ENCODE measurements around the gene UCP3.
"Not testable (repeated sequence)": the region's sequence is repeated elsewhere in the genome, so short reads cannot be mapped to it uniquely, and the experiment has no call there.

UCP3 gene

DNA sequence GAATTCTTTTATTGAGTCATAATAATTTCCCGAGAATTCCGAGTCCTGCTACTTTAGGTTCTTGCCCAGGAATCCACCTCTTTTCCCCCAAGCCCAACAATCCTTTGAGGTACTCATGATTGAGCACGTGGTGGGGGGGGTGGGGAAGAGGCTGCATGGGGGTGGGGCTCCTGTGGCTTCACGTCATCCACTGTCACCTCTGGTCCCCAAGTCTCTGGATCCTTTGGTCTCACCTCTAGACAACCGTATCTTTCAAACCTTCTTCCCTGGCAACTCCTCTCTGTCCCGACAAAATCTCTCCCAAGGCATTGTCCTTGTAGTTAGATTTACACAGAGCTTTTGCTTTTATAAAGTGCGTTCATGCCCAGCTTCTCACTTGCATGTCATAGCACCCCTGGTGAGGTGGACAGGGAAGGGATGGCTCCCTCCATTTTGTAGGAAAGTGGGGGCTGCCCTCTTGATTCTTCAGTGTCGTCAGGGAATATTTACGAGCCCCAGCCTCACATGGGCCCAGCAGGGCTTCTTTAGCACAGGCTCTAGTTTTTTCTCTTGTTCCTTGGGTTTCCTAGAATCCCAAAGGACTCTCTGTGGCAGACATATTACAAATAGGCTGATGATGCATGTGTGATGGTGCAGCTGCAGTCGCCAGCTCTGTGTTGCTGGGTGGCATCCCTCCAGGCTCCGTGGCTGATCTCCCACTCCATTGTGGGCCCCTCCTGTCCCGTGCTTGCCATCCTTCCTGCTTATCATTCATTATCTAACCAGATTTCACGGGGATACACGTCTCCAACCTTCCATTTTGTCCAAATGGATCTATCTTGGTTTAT lies 8.4 kb downstream of the UCP3 start:
- DNase-seq, result peak in 1 of 56 donors; percentile 49

DNA sequence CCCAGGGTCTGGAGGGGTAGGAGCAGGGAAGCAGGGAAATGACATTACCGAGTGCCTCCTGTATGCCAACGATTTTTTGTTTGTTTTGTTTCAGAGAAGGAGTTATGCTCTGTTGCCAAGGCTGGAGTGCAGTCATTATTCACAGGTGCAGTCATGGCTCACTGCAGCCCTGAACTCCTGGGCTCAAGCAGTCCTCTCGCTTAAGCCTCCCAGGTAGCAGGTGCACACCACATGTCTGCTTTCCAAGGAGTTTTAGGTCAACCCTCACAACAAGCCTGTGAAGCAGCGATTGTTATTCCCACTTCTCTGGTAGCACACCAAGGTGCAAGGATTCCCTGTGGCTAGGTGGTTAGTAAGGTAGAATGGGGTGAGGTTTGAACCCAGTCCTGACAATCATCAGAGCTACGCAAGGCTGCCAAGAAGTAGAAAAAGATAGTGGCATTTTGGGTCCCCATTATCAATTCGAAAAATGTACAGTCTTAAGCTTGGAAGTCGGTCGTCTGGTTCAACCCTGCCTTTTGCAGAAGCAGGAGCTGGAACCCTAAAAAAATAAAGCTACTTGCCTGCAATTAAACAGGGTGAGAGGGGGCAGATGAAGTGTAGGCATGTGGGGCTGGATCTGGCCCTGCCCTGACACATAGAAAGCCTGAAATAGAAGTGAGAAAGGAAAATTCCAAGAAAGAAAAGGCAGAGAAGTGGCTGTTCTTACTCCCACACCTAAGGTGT lies 9.1 kb downstream of the UCP3 start:
- no peak for DNase-seq

DNA sequence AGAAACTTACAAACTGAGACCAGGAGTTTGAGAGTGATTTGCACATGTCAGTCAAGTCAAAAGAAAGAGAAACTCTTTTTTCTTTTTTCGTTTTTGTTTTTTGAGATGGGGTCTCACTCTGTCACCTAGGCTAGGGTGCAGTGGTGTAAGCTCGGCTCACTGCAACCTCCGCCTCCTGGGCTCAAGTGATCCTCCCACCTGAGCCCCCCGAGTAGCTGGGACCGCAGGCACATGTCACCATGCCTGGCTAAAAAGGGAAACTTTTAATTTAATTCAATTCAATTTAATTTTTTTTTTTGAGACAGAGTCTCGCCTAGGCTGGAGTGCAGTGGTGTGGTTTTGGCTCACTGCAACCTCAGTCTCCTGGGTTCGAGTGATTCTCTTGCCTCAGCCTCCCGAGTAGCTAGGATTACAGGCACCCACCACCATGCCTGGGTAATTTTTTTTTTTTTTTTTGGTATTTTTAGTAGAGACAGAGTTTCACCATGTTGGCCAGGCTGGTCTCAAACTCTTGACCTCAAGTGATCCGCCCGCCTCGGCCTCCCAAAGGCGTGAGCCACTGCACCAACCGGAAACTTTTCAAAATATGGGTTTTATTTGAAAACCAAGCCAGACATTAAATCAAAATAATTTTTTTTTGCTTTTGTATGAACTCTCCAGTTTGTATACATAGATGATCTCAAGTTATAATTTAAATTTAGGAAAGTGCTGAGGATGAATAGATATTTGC lies 9.9 kb downstream of the UCP3 start:
- no peak for DNase-seq

DNA sequence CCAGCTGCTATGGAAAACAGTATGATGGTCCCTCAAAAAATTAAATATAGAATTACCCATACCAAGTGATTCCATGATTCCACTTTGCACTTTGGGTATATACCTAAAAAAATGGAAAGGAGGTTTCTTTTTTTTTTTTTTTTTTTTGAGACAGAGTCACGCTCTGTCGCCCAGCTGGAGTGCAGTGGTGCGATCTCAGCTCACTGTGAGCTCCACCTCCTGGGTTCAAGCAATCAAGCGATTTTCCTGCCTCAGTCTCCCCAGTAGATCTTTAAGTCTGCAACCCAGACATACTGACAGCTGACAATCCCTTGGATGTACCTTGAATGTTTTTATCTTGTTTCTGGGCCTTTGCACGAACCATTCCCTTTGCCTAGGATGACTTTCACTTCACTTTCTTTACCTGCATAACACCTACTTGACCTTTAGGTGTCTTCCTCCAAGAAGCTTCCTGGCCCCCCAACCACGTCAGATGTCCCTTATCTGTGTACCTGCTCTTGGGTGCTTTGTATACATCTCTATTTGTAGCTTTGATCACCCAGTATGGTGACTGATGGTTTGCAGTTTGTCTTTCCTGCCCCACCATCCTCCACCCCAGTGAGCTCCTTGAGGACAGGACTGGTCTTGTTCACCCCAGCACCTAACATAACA lies 11.6 kb downstream of the UCP3 start:
- DNase-seq, result no peak

DNA sequence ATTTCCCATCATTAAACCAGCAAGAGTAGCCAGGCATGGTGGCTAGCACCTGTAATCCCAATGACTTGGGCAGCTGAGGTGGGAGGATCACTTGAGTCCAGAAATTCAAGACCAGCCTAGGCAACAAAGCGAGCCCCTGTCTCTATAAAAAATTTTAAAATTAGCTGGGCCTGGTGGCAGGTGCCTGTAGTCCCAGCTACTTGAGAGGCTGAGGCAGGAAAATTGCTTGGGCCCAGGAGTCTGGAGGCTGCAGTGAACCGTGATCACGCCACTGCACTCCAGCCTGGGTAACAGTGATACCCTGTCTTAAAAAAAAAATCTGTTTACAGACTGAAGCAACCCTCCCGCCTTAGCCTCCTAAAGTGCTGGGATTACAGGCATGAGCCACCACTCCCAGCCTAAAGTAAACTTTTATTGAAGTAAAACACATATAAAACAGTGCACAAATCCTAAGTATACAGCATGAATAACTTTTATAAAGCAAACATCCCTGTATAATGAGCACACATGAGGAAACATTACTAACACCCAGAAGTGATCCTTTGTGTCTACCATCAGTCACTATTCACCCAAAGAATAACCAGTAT lies 12.6 kb downstream of the UCP3 start:
- DNase-seq, result no peak

DNA sequence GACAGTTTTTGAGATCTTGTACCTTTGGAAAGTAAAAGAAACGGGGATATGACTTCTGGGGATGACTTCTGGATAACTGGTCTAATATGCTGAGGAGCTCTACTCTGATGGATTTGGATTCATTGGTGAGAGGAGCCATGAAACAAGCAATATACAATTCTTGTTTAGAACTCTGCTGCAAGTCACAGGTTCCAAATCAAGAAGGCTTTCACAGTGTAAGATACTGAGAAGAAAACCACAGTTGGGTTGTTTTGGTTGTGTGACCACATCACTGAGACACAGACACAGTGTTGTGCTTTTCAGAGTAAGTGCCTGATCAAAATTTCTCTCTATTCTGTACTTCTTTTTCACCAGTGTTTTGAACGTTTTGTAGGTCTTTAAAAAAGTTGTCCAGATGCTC lies 13.2 kb downstream of the UCP3 start:
- no peak for DNase-seq

DNA sequence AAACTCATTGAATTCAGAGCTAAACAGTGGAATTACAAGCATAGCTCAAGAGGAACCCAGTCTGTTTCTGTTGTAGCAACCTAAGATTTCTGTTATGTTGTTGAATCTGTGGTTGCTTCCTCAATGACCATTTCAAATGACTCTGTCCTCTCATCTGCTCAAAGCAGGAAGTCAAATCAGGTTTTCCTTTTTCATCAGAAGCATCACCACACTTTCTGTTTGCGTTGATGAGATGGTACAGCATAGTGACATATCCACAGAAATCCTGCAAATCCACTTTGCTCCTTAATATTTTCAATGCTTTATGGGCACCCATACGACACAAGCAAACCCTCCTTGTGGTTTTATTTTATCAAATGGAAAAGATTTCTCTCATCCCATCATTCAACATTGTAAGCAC lies 13.6 kb downstream of the UCP3 start:
- DNase-seq, result no peak

DNA sequence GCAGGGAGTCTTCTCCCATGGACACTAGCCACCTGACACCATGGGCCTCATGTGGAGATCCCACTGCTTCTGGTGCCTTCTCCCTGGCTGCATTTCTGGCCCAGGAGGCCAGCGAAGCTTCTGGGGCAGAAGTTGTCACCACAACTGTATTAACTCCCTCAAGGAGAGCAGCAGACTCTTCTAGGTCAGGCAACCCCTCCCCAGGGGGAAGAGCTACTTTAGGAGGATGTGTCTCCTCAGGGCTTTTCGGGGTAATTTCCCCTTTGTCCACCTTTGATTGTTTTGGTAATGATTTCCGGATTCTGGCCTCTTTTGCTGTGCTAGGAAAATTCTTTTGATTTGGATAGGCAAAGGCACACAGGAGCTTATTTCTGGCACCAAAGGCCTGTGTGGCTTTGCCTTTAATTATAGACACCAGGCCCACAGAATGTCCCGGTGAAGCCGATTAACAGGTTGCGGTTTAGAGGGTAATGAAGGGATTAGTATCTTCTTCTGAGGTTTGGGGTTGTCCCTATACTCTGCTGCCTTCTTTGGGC lies 17.3 kb downstream of the UCP3 start:
- DNase-seq, result no peak

DNA sequence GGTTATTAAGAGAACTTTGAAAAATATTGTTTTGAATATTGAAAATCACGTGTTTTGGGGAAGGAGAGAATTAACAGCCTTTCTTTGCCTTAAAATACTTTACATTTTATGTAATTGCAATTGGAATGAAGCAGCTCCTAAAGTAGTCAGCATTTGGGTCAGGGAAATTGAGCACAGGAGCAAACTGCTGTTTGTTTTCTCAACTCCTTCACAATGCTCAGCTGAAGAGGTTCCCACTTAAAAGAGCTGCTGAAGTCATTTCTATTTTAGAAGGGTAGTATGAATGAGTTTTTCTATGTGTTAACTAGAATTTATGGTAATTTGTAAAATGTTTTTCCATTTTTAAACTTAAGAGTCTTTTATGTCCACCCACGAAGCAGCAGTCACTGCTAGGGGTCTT lies 18.2 kb downstream of the UCP3 start:
- DNase-seq, result no peak

DNA sequence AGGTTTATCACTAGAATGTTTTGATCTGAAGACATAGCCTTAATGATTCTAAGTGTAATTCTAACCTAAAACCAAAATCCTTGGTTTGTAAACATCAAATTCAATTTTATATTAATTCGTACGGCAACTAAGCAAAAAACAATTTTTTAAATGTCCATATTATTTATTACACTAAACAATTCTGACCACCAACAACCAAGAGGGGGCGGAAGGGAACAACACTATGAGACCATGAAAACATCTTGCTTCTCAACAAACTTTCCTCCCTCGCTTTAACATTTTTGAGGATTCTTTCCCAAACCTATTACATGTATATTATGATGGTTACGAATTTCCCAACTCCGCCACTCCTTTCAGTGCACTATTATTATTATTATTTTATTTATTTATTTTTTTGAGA lies 19.7 kb downstream of the UCP3 start:
- no peak for DNase-seq

DNA sequence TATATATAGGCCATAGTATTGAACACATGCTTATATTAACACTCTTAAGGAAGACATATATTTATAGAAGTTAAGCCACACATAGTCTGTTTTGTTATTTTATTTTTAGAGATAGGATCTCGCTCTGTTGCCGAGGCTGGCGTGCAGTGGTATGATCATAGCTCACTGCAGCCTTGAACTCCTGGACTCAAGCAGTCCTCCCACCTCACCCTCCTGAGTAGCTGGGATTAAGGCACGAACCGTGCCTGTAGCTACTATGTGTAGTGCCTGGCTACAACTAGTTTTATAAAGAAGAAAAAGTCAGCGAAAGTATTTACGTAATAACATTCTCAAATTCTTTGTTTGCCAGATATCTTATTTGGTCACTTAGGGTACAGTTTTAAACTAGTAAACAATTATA lies 20.7 kb downstream of the UCP3 start:
- DNase-seq, result no peak

DNA sequence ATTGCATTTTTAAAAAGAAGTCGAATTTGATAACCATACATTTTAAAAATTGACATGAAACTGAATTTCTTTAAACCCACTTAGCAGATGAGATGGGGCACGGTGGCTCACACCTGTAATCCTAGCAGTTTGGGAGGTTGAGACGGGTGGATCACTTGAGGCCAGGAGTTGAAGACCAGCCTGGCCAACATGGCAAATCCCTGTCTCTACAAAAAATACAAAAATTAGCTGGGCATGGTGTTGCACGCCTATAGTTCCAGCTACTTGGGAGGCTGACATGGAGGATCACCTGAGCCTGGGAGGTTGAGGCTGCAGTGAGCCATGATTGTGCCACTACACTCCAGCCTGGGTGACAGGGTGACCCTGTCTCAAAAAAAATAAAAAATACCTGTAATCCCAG lies 23.2 kb downstream of the UCP3 start:
- DNase-seq, result not testable (repeated sequence)

DNA sequence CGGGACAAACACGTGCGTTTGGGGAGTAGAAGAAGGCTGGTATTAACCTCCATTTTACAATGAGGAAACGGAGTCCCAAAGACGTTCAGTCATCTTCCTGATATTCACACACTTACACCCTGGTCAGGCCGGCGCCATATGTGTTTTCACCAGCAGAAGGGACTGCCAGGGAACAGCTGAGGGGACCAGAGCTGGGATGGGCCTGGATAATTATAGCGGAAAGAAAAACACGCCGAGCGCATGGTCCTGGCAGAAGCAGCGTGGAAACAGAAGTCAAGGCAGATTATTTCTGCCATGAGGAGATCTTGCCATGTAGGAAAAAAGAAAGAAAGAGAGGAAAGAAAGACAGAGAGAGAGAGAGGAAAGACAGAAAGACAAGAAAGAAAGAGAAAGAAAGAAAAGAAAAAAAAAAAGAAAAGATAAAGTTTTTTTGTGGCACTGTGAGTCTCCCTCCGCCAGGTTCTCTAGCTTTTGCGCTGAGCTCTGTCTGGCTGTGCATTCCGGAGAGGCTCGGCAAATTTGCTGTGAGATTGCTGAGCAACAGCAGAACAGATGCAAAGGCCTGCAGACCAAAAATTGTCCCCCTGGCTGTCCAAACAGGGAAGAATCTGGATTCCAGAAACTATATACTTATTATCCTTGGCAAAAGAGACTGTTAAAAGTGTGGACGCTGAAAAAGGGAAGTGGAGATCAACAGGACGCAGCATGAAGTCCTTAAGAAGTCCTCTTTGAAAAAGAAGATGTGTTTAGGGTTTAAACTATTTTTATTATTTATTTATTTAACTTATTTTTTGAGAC lies 24.9 kb downstream of the UCP3 start:
- no peak for DNase-seq

DNA sequence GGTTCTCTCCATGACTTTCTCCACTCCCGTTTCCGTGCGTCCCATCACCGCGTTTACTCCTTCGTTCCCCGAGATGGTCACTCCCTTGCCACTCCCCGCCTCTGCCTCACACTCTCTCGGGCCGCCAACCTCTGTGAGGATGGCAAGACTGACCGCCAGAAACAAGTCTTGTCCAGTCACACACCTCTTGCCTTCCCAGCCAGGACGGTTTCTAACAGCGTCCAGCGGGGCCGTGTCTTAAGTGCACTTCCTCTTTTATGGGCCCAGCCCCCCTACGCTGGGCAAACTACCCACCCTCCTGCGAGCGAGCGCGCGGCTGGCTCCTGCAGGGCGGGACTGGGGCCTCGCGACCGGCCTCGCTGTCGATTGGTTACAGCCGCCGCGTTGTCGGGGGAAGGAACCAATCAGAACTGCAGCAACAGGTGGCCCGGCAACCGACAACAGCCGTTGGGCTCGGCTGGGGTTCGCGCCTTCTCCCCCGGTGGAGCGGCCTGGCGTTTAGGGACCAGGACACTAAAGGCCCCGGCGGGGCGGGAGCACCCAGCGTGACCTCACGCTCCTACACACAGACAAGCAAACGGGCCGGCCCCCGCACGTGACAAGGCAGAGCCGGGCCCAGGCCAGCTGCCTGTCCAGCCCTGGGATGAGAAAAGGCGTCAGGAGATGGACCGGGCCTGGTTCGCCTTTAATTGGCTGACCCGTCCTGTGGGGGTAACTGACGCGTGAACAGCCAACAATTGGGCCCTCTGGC lies 25.7 kb downstream of the UCP3 start:
- DNase-seq, result peak in 55 of 56 donors; percentile 59 to 97 (median 88)

DNA sequence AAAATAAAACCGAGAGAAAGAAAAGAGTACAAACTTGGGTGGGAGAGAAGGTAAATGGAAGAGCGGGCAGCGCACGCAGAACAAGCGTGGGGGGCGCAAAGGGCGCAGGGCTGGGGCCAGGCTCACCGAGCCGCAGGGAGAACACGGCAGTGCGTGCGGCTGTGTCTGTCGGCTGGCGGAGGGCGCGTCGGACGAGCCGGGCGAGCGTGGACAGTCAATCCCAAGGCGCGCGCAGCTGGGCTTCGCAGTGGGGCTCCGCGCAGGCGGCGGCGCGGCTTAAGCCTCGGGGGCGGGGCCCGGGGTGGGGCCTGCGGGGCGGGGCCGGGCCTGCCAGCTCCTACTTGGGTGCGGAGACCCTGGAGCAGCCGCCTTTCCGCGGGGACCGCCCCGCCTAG lies 26.3 kb downstream of the UCP3 start, which contains the start of gene UCP2:
TSS of gene UCP2 (minus strand) at position 249 of the 395 bp plus-strand sequence. CDS start 4,465 bp downstream, outside the sequence.
- peak in 48 of 56 donors; percentile 44 to 87 (median 76) for DNase-seq

DNA sequence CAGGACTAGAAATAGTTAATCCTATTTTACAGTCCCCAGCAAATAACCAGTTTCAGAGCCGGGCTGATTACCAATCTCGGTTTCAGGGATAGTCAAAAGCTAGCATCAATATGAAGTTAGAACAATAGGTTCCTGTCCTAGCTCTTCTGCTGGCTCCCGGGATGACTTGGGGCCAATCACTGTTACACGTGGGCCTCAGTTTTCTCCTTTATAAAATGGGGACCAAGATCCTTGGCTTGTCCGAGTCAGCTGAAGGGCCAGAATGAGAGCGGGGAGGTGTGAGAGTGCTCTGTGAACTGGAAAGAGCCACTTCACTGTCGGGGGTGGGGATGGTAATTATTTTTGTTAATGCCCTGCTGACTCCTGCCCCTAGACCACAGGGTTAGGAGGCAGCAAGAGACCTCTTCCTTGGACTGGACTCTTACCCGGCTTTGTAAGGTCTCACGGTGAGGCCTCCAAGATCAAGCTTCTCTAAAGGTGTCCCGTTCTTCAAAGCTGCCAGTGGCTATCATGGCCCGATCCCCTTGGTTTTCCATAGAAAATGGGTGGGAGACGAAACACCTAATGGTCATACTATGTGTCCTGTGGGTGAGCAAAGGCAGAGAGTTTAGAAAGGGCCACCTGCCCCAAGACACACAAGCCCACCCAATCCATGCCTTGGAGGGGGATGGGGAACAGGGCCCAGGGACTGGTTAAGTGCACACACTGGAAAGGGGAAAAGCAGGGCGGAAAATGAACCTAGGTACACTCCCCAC lies 27.7 kb downstream of the UCP3 start:
- DNase-seq, result no peak

DNA sequence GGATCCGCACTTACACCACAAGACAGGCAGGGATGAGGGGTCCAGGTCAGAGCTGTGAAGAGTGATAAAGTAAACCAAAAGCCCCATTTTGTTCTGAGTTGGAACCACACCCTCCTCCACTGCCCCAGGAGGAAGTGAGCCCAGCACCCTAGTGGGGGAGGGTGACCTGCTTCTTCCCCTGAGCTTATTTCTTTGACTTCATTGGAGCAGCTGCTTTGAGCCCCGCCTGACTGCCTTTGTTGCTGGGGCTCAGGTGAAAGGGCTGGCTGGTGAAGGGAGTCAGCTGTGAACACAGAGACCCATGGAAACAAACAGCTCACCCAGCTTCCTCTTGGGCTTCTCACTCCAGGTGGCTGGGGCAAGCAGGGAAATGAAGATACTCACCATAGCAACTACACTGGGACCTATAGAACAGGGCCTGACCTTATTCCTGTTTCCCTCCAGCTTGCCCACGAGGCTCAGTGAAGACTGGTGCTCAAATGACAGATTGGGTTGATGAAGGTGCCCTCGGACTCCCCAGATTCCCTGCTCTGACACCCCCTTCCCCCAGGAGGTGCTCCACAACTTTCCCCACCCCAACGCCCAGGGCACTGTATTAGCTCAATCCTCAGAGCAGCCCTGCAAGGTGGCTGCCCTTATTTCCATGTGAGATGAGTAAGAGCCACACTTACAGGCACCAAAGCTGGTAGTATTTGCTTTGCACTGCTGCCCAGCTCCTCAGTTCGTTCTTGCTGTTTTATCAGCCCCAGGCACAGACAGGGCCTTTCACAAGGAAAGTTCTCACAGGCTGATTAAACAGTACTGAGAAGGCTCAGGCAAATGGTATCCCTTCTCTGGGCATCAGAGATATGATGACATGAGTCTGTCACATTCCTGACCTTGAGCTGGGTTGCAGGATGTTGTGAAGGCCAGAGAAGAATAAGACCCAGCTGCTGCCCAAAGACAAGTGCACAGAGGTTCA lies 28.6 kb downstream of the UCP3 start:
- peak in 2 of 56 donors; percentile 21 to 33 for DNase-seq

All from amygdala (tissue), 56 donors.